Thymus (tissue), 11 donors: Measurements from ENCODE around the gene CTBP2. TPM values are rescaled to one million over a fixed set of nuclear protein-coding genes. Genes with fewer than 3 reads are reported as not detected.

Experiments used
- DNase-seq, 9 donors: peaks; one replicate each; pipeline ENCODE4 v3.0.0-alpha.2; 2013; ENCODE audit warnings: low spot score in 9 of 9, low read depth in 6 of 9, missing footprints in 1 of 9
- H3K27ac ChIP-seq, 2 donors: one replicate each; pipeline ENCODE4 v1.5.1; 2013; ENCODE audit warnings: control low read depth in 1 of 2, low read depth in 1 of 2, low read length in 1 of 2, mild to moderate bottlenecking in 1 of 2, moderate library complexity in 1 of 2
- H3K27me3 ChIP-seq, 2 donors: one replicate each; pipeline ENCODE4 v1.5.1; 2013; ENCODE audit warnings: low read length in 1 of 2; ENCODE audit not compliant: control insufficient read depth in 2 of 2, insufficient read depth in 1 of 2
- H3K36me3 ChIP-seq, 2 donors: one replicate each; pipeline ENCODE4 v1.5.1; 2013; ENCODE audit warnings: low read length in 1 of 2, mild to moderate bottlenecking in 1 of 2, moderate library complexity in 1 of 2; ENCODE audit not compliant: control insufficient read depth in 2 of 2, insufficient read depth in 2 of 2
- H3K4me1 ChIP-seq, 2 donors: one replicate each; pipeline ENCODE4 v1.5.1; 2013; ENCODE audit warnings: low read length in 2 of 2; ENCODE audit not compliant: control insufficient read depth in 2 of 2, insufficient read depth in 2 of 2
- H3K4me3 ChIP-seq, 2 donors: one replicate each; pipeline ENCODE4 v1.5.1; 2013; ENCODE audit warnings: low read length in 2 of 2, control low read depth in 1 of 2, mild to moderate bottlenecking in 1 of 2
- H3K9me3 ChIP-seq, 2 donors: one replicate each; pipeline ENCODE4 v1.5.1; 2013; ENCODE audit warnings: low read length in 1 of 2, mild to moderate bottlenecking in 1 of 2; ENCODE audit not compliant: control insufficient read depth in 2 of 2, insufficient read depth in 1 of 2
- WGBS: extraction: QIAGEN DNeasy Blood & Tissue Kit; methylation state at CpG from one replicate; pipeline ENCODE4 v1.1.7; 2013; 5-methylcytosine and 5-hydroxymethylcytosine counted together
- polyA plus RNA-seq: library from polyadenylated mRNA; stranded (reverse); fragments of 200-250 nt; gene quantifications from one replicate; pipeline ENCODE4 v1.2.3, GENCODE V29; 2013
- total RNA-seq: library from RNA; stranded (reverse); fragments of 120-200 nt; gene quantifications from one replicate; pipeline ENCODE4 v1.2.4, GENCODE V29; 2013
- donor health status: healthy.

The CTBP2 gene
- total and polyA plus RNA-seq, 2 donors, result 7.1 to 14.6 TPM

DNA sequence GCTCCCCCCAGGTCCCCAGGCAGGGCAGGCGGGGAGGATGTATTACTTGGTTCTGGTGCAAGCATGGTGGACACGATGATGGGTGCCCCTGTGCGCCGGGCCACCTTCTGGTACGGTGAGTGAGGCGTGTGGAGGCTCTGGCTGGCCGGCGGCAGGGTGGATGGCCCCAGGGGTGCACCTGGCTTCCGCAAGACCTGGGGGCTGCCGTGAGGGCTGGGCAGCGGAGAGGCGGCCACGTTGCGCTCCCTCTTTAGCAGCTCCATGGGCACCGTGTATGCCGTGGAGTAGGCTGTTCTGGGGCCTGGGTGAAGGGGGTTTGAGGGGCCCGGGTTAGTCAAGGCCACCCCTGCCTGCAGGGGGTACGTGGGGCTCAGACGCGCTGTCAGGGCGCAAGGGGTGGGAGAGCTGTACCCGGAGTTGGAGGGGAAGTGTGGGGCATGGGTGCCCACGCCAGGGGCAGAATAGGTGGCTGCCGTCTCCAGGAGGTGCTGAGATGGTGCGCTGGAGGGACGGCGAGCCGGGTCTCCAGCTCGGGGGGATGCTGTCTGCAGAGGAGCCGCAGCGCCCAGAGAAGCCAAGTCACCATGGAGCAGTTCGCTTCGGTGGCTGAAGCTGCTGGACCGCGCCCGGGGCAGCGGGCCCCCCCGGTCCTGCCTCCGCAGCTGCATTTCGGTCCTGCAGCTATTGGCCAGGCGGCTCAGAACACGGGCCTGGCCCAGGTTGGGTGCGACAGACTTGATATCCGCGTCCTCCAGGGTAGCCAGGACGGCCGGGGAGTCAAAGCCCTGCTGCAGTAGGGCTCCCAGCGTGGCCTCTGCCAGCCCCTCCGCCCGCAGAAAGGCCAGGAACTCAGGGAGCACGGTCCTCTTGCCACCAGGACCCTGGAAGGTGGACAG, 134.1 kb downstream of the CTBP2 start:
- H3K36me3 ChIP-seq, result no peaks in the 10 kb centered on the region
- H3K9me3 ChIP-seq, result no peaks in the 10 kb centered on the region
- no peaks in the 10 kb centered on the region for H3K4me1 ChIP-seq
- H3K4me3 ChIP-seq, result no peak overlapping the region
- WGBS, result 98% methylated on average over 51 of the region's 51 CpGs
- no peaks in the 10 kb centered on the region for H3K27me3 ChIP-seq
- H3K27ac ChIP-seq, result no peak overlapping the region
- DNase-seq, result no peak

DNA sequence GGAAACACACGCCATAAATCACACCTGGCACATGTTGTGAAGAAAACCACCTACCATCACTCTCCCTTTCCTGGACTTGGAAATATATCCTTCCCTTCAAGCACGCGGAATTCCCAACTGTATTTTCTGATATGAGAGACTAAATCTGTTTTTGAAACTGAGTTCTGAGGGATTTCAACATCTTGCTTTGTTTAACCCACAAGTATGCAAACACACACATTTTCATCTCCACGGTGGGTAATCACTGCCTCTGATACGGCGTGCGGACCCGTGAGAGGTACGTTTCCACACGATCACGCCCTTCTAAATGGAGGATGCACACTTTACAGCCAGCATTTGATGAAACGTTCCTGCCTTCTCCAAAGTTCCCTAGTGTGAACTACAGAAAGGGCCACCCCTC, 135.0 kb downstream of the CTBP2 start:
- no peak for DNase-seq
- WGBS, result 80% methylated on average over 12 of the region's 12 CpGs
- no peaks in the 10 kb centered on the region for H3K4me1 ChIP-seq
- no peak overlapping the region for H3K27ac ChIP-seq
- H3K4me3 ChIP-seq, result no peak overlapping the region
- H3K9me3 ChIP-seq, result no peaks in the 10 kb centered on the region
- no peaks in the 10 kb centered on the region for H3K36me3 ChIP-seq
- H3K27me3 ChIP-seq, result no peaks in the 10 kb centered on the region

DNA sequence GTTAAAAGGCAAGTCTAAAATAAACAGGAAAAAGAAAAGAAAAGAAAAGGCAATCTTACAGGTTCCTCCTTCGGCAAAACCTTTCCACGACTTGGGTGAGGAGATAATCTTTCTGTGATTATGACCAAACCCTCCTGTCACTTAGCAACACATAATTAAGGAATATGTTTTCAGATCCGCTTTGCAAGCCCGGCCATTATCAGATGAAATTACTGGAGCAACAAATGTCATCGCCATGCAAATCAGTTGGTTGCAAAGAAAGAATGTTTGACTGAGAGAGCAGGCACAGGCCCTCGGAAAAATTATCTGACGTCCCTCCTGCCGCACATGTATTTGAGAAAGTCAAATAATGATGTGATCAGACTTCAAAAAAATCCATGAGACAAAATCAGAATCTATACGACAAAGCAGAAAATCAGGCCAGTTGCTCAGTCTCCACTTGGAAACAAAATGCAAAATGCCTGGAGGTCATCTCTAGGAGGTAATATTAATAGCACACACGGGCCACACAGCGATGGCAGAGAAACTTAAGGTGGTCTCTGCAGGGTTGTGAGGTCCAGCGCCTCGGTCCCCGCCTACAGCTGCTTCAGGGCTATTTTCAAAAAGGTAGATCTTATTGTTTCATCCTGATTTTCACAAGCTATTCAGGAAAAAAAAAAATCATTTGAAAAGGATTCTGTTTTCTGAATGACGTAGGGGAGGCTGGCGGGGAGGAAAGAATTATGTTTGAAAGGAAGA, 135.7 kb downstream of the CTBP2 start:
- Histone ChIP-seq H3K36me3 (no peaks in the 10 kb centered on the region), H3K4me3 (no peak overlapping the region), H3K27me3 (no peaks in the 10 kb centered on the region), H3K9me3 (no peaks in the 10 kb centered on the region), H3K27ac (no peak overlapping the region), H3K4me1 (no peaks in the 10 kb centered on the region)
- 92% methylated on average over 16 of the region's 16 CpGs for WGBS
- DNase-seq, result no peak

DNA sequence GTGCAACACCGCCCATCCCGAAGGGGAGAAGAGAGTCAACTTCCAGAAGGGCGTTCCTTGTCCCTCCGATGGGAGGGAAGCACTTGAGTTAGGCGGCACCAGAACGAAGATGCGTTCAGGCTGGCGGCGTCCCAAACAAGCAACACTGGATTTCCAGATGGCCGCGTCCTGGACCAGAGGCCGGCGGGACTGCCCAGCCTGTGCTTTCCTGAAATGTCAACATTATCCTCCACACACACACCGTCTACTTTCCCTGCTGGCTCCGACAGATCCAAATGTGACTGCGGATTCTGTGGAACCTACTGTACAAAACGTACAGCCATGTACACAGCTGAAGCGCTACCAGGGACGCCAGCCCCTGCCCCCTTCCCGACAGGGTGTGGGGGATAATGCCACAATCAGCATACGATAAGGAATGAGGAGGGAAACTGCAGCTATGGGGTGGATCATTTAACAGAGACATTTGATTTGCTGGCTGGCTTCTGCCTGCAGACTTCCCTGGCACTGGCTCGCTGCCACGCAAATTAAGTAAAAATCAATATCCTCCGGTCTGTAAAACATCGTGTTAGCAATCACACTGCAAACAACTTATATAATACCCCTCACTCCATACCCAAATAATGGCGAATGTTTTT, 136.4 kb downstream of the CTBP2 start:
- no peak overlapping the region for H3K4me3 ChIP-seq
- no peaks in the 10 kb centered on the region for H3K4me1 ChIP-seq
- no peaks in the 10 kb centered on the region for H3K9me3 ChIP-seq
- 91% methylated on average over 26 of the region's 26 CpGs for WGBS
- no peak overlapping the region for H3K27ac ChIP-seq
- H3K27me3 ChIP-seq, result no peaks in the 10 kb centered on the region
- DNase-seq, result no peak
- H3K36me3 ChIP-seq, result no peaks in the 10 kb centered on the region

DNA sequence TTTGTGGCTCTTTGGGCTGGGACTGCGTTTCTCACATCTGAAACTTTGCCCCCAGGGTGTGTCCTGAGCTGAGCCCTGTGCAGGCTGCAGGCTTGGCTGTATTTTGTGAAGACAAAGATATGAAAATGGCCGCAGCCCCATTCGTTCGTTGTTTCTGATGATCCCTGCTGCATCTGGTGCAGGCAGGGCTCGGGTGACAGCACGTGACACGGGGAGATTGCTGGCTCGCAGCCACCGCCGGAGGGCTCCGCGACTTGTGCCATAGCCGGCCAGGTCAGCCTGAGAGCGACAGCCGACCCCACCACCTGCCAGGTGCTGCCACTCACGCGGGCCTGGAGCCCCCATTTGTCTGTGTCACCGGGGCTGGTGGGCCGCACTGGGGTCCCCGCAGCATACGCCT, 137.1 kb downstream of the CTBP2 start:
- no peak for DNase-seq
- Histone ChIP-seq H3K4me3 (no peak overlapping the region), H3K4me1 (no peaks in the 10 kb centered on the region), H3K27ac (no peak overlapping the region), H3K27me3 (no peaks in the 10 kb centered on the region), H3K36me3 (no peaks in the 10 kb centered on the region), H3K9me3 (no peaks in the 10 kb centered on the region)
- WGBS, result 96% methylated on average over 21 of the region's 21 CpGs

DNA sequence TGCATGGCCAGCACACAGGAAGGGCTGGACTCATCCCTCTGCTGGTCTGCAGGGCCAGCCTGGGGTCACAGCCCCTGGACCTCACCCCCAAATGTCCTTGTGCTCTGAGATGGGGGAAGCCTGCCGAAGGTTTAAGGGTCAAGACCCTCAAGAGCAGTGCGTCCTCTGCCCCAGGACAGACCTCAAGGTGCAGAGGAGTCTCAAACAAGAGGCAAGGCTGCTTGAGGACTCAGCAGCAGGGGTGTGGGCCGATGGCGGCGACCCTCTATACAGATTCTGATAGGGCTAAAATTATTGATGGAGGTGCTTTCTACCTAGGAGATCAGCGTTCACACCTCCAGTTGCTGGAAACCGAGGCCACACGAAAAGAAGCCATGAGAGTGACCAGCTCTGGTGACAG, 137.7 kb downstream of the CTBP2 start:
- H3K4me3 ChIP-seq, result no peak overlapping the region
- H3K9me3 ChIP-seq, result no peaks in the 10 kb centered on the region
- no peaks in the 10 kb centered on the region for H3K27me3 ChIP-seq
- DNase-seq, result no peak
- no peaks in the 10 kb centered on the region for H3K4me1 ChIP-seq
- no peaks in the 10 kb centered on the region for H3K36me3 ChIP-seq
- no peak overlapping the region for H3K27ac ChIP-seq
- WGBS, result 98% methylated on average over 8 of the region's 8 CpGs

DNA sequence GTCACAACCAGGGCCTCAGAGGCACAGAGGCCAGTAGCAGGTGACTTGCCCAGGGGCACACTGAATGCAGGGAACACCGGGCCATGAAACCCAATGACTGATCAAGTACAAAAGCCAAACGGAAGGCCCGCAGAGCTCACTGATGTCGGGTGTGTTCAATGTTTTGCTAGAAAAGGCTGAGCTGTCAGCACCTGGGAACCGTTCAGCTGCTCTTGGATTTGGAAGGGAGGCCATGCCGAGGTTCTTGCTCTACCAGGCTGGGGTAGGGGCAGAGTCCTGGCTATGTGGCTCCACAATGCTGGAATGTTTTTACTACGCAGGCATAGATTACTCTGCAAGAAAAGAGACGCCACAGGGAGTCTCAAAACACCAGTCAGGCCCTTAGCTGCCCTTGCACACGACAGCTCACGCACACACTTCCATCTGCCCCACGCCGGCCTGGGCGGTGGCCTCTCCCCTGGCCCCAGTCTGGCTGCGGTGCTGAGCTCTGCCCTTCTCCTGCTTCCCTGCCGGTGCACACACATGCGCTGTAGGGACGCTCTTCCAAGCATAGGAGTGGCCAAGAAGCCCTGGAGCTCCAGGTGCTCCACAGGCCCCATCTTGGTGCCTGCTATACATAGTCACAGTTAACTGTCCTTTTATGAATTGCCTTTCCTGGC, 138.5 kb downstream of the CTBP2 start:
- H3K9me3 ChIP-seq, result no peaks in the 10 kb centered on the region
- WGBS, result 91% methylated on average over 17 of the region's 17 CpGs
- no peaks in the 10 kb centered on the region for H3K4me1 ChIP-seq
- no peak overlapping the region for H3K27ac ChIP-seq
- H3K4me3 ChIP-seq, result no peak overlapping the region
- no peaks in the 10 kb centered on the region for H3K36me3 ChIP-seq
- no peaks in the 10 kb centered on the region for H3K27me3 ChIP-seq
- DNase-seq, result no peak

DNA sequence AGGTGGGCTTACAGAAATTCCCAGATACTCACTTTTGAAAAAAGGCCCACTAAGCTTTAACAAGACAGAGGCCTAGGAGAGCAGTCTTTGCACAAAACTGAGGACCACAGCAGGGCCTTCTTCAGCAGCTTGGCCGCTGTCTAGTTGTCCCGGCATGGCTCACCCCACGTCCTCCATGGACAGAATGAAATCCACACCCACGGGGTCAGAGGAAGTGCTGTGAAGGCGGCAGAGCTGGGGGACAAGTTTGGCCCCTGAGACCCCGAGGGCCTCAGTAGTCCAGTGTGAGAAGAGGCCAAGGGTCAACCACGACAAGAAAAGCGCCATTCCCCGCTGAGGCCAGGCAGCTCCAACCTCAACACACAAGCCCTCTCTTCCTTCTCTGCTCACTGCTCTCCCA, 139.5 kb downstream of the CTBP2 start:
- no peaks in the 10 kb centered on the region for H3K36me3 ChIP-seq
- no peaks in the 10 kb centered on the region for H3K9me3 ChIP-seq
- H3K4me1 ChIP-seq, result no peaks in the 10 kb centered on the region
- no peak for DNase-seq
- 98% methylated on average over 9 of the region's 9 CpGs for WGBS
- H3K4me3 ChIP-seq, result no peak overlapping the region
- H3K27ac ChIP-seq, result no peak overlapping the region
- no peaks in the 10 kb centered on the region for H3K27me3 ChIP-seq
